Measurements from ENCODE around the gene LCNL1.
A peak's percentile ranks its signal among the peaks of the same experiment; 100 is the strongest.
"Not testable (repeated sequence)": the region's sequence is repeated elsewhere in the genome, so short reads cannot be mapped to it uniquely, and the experiment has no call there.

Gene LCNL1

DNA sequence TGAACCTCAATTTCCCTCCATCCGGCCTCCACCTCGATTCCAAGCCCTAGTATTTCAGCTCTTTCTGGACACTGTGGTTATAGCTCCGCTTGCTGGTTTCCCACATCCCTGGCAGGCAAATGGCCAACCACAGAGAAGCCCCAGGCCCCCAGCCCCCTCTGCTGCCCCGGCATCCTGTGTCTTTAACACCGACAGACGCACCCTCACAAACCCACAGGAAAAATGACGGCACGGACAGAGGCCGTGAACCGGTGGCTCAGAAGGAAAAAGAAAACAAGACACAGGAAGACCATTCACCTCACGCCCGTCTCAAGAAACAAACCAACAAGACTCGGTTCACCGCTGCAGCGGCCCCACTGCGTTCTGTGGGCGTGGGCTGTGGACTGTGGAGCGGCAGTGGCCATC lies 15.0 kb downstream of the LCNL1 start:
- peaks cover 20% of the 10 kb centered on the region for H3K36me3 ChIP-seq
- H3K4me3 ChIP-seq (ENCODE audit: low read depth, low read length), result no peak overlapping the region
- H3K27ac ChIP-seq, result no peak overlapping the region
- TF ChIP-seq, protein P1, sequence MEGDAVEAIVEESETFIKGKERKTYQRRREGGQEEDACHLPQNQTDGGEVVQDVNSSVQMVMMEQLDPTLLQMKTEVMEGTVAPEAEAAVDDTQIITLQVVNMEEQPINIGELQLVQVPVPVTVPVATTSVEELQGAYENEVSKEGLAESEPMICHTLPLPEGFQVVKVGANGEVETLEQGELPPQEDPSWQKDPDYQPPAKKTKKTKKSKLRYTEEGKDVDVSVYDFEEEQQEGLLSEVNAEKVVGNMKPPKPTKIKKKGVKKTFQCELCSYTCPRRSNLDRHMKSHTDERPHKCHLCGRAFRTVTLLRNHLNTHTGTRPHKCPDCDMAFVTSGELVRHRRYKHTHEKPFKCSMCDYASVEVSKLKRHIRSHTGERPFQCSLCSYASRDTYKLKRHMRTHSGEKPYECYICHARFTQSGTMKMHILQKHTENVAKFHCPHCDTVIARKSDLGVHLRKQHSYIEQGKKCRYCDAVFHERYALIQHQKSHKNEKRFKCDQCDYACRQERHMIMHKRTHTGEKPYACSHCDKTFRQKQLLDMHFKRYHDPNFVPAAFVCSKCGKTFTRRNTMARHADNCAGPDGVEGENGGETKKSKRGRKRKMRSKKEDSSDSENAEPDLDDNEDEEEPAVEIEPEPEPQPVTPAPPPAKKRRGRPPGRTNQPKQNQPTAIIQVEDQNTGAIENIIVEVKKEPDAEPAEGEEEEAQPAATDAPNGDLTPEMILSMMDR (IDR thresholded peaks at IDR 0.05; ENCODE audit: low read depth, low read length), result no peak
- H3K27me3 ChIP-seq (ENCODE audit: insufficient read depth, low read depth, severe bottlenecking), result no peaks in the 10 kb centered on the region
- no peaks in the 10 kb centered on the region for H3K9me3 ChIP-seq (ENCODE audit: severe bottlenecking)
- no peak for DNase-seq

DNA sequence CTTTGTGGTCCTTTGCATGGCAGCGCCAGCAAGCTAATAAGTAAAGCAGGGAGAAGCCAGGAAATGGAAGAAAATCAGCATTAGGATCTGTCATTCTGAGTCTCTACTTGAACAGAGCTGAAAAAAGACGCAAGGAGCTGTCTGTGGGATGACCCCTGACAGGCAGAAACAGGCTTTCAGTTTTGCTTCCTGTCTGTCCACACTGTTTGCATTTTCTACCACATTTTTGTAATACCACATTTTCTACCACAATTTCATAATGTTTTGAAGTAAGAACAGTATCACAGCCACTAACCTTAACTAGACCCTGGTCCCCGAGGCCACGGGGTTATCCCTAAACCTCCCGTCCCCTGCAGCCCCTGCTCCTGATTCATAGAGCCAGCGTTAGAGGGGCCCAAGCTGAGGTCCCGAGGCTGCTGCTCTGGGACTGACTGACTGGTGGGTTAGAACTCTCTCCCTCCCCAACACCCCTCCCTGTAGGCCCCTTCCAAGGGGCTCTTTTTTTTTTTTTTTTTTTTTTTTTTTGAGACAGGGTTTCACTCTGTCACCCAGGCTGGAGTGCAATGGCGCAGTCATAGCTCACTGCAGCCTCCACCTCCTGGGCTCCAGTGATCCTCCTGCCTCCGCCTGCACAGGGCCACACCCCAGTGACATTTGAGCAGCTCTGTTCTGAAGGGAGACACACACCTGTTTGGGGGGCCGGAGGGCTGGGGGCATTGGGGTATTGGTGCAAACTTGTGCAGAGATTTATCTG lies 17.6 kb downstream of the LCNL1 start:
- Histone ChIP-seq H3K27ac (no peak overlapping the region), H3K36me3 (no peaks in the 10 kb centered on the region; the same call in 1 of the 2 replicates), H3K27me3 (ENCODE audit: insufficient read depth, low read depth, severe bottlenecking) (no peaks in the 10 kb centered on the region), H3K4me3 (ENCODE audit: low read depth, low read length) (no peak overlapping the region), H3K9me3 (ENCODE audit: severe bottlenecking) (peaks cover 2% of the 10 kb centered on the region)
- no peak for DNase-seq
- TF ChIP-seq, protein P1 (IDR thresholded peaks at IDR 0.05; ENCODE audit: low read depth, low read length), result no peak

DNA sequence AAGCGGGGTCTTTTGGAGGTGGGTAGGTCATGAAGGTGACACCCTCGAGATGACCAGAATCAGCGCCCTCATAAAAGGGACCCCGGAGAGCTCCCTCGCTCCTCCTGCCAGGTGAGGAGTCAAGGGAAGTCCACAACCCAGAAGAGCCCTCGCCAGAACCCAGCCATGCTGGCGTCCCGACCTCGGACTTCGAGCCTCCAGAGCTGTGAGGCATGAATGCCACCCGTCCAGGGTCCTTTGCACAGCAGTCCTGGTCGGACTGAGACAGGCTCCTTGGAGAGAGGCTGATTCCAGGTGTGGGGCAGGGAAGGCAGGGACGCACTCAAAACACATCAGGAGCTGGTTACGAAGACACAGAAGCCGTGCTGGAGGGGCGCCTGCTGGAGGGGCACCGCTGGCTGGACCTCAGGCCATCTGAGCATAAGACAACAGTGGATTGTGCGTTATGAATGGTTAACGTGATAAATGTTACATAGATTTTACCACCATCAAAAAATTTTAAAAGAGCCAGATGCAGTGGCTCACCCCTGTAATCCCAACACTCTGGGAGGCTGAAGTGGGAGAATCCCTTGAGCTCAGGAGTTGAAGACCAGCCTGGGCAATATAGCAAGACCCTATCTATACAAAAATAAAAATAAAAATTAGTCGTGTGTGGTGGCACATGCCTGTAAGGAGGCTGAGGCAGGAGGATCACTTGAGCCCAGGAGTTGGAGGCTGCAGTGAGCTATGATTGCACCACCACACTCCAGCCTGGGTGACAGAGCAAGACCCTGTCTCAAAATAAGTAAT lies 19.3 kb downstream of the LCNL1 start:
- no peaks in the 10 kb centered on the region for H3K36me3 ChIP-seq
- peaks cover 2% of the 10 kb centered on the region for H3K9me3 ChIP-seq (ENCODE audit: severe bottlenecking)
- no peak overlapping the region for H3K4me3 ChIP-seq (ENCODE audit: low read depth, low read length)
- no peak for DNase-seq
- TF ChIP-seq, protein P1 (IDR thresholded peaks at IDR 0.05; ENCODE audit: low read depth, low read length), result no peak
- H3K27ac ChIP-seq, result no peak overlapping the region
- no peaks in the 10 kb centered on the region for H3K27me3 ChIP-seq (ENCODE audit: insufficient read depth, low read depth, severe bottlenecking)

DNA sequence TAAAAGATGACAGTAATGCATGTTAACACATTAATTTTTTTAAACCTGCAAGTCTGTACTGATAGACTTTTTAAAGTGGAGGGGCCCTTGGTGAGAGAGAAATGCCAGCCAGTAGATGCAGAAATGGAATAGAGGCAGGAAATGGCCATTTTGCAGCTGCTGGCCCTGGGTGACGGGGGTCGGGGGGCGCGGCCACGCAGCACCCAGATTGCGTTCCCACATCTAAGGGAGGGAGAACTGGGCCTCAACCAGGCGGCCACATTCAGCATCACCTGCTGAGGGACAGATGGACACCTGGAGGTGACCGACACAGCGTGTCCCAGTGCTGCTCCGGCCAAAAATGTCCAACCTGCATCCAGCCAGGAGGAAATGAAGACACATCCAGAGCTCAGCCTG lies 19.9 kb downstream of the LCNL1 start:
- H3K9me3 ChIP-seq (ENCODE audit: severe bottlenecking), result peaks cover 2% of the 10 kb centered on the region
- TF ChIP-seq, protein P1 (IDR thresholded peaks at IDR 0.05; ENCODE audit: low read depth, low read length), result no peak
- no peak for DNase-seq
- no peaks in the 10 kb centered on the region for H3K36me3 ChIP-seq
- H3K27ac ChIP-seq, result no peak overlapping the region
- H3K27me3 ChIP-seq (ENCODE audit: insufficient read depth, low read depth, severe bottlenecking), result no peaks in the 10 kb centered on the region
- H3K4me3 ChIP-seq (ENCODE audit: low read depth, low read length), result no peak overlapping the region

DNA sequence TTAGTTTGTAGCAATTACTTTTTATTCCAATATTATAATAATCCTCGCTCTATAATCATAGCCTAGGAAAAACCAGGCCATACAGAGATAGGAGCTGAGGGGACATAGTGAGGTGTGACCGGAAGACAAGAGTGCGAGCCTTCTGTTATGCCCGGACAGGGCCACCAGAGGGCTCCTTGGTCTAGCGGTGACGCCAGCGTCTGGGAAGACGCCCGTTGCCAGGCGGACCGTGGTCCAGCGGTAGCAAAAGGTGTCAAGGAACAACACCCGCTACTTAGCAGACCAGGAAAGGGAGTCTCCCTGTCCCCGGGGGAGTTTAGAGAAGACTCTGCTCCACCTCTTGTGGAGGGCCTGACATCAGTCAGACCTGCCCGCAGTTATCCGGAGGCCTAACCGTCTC lies 21.5 kb downstream of the LCNL1 start:
- not testable (repeated sequence) for H3K27ac ChIP-seq; H3K4me3 ChIP-seq (ENCODE audit: low read depth, low read length)
- DNase-seq, result peak; percentile 55

More for the DNA sequence above, 21.5 kb downstream of the LCNL1 start:
- TF ChIP-seq, protein P1 (IDR thresholded peaks at IDR 0.05; ENCODE audit: low read depth, low read length), result peak; percentile 32; the same call in 1 of the 2 replicates
- H3K36me3 ChIP-seq; H3K9me3 ChIP-seq (ENCODE audit: severe bottlenecking); H3K27me3 ChIP-seq (ENCODE audit: insufficient read depth, low read depth, severe bottlenecking): not testable (repeated sequence)

Measured in WERI-Rb-1 (cell line).